ENCODE data around the gene NR2F1. TPM values are rescaled to one million over a fixed set of nuclear protein-coding genes. Genes with fewer than 3 reads are reported as not detected.

NR2F1 gene
- total RNA-seq, 1 experiment from 2014 or later = 88.4 TPM

GRCh38 chr5:93580927-93581445 lies 2.0 kb upstream of the NR2F1 start, which contains the start of gene NR2F1-AS1:
NR2F1-AS1 (minus strand) TSS chr5:93581219.
- DNase-seq (no peak), ATAC-seq (peak; percentile 0)
- Histone ChIP-seq H3K9ac (ENCODE audit: low read length) (peak within 1 kb of the TSS; percentile 89), H3K79me2 (ENCODE audit: low read length) (peaks cover 73% of the 10 kb centered on the region), H4K20me1 (ENCODE audit: low read length) (no peaks in the 10 kb centered on the region; the same call in 1 of the 2 replicates), H3F3A (ENCODE audit: low read length, unreplicated experiment) (no peaks in the 10 kb centered on the region), H3K4me3 (ENCODE audit: low read length) (peak within 1 kb of the TSS; percentile 86), H3K27ac (ENCODE audit: low read length) (peak within 1 kb of the TSS; percentile 70), H3K9me3 (ENCODE audit: low read length) (no peaks in the 10 kb centered on the region), H3K4me2 (ENCODE audit: low read length) (peak within 1 kb of the TSS; percentile 91), H3K27me3 (ENCODE audit: low read length) (no peaks in the 10 kb centered on the region), H2AFZ (ENCODE audit: low read length) (peak within 1 kb of the TSS; percentile 85), H3K36me3 (ENCODE audit: low read depth, low read length) (no peaks in the 10 kb centered on the region), H3K9me2 (replicated peaks; ENCODE audit: low read length) (no peaks in the 10 kb centered on the region), H3K4me1 (ENCODE audit: insufficient read depth, low read length) (peaks cover 21% of the 10 kb centered on the region)
- BruUV-seq (replicated peaks) = no TSS peak
- POLR2A ChIA-PET (ENCODE audit: unreplicated experiment) = interaction anchor here (0.7 kb wide), 1 partner anchor 216 kb away, joined by 3 read pairs; no protein-coding TSS in a partner anchor
- TF ChIP-seq CTCF (conservative IDR thresholded peaks at IDR 0.05; ENCODE audit: low read depth, low read length) = no peak
- TF ChIP-seq EZH2 (IDR thresholded peaks at IDR 0.05; ENCODE audit: low read length, unreplicated experiment) = no peak
- TF ChIP-seq EZH2phosphoT487 (IDR thresholded peaks at IDR 0.05; ENCODE audit: borderline replicate concordance, low read length) = no peak
- intact Hi-C loops (cut with micrococcal nuclease) = loop anchor here (1.0 to 10.0 kb wide), 9 partner anchors 64 to 896 kb away; no protein-coding TSS in a partner anchor
- CTCF ChIA-PET = no interaction called here

- Histone ChIP-seq H3K36me3 (ENCODE audit: low read depth, low read length) (0 out of 2 replicates have a peak, but pooled peaks cover 3% of the 10 kb centered on the region), H3K27ac (ENCODE audit: low read length) (peak overlapping the region; percentile 70), H3K4me1 (ENCODE audit: insufficient read depth, low read length) (peaks cover 20% of the 10 kb centered on the region), H3K9me3 (ENCODE audit: low read length) (no peaks in the 10 kb centered on the region), H3K9me2 (replicated peaks; ENCODE audit: low read length) (no peaks in the 10 kb centered on the region), H4K20me1 (ENCODE audit: low read length) (peaks cover 10% of the 10 kb centered on the region), H2AFZ (ENCODE audit: low read length) (peak overlapping the region; percentile 67), H3K4me2 (ENCODE audit: low read length) (peak overlapping the region; percentile 91), H3K4me3 (ENCODE audit: low read length) (peak overlapping the region; percentile 86), H3K9ac (ENCODE audit: low read length) (peak overlapping the region; percentile 89), H3K27me3 (ENCODE audit: low read length) (no peaks in the 10 kb centered on the region), H3K79me2 (ENCODE audit: low read length) (peaks cover 74% of the 10 kb centered on the region), H3F3A (ENCODE audit: low read length, unreplicated experiment) (no peaks in the 10 kb centered on the region)
- CTCF ChIA-PET = interaction anchor here (0.6 to 1.9 kb wide), 3 partner anchors 15 to 219 kb away, joined by 6 to 13 read pairs (median 8); no protein-coding TSS in a partner anchor
- BruUV-seq (replicated peaks) = no TSS peak
- intact Hi-C loops (cut with micrococcal nuclease) = loop anchor here (1.0 to 10.0 kb wide), 12 partner anchors 25 to 1029 kb away; no protein-coding TSS in a partner anchor
- no peak for TF ChIP-seq EZH2 (IDR thresholded peaks at IDR 0.05; ENCODE audit: low read length, unreplicated experiment)
- TF ChIP-seq CTCF (conservative IDR thresholded peaks at IDR 0.05; ENCODE audit: low read depth, low read length) = no peak
- TF ChIP-seq EZH2phosphoT487 (IDR thresholded peaks at IDR 0.05; ENCODE audit: borderline replicate concordance, low read length) = no peak
- DNase-seq = no peak
- POLR2A ChIA-PET (ENCODE audit: unreplicated experiment) = interaction anchor here (0.8 kb wide), 1 partner anchor 25 kb away, joined by 6 read pairs; no protein-coding TSS in a partner anchor
- no peak for ATAC-seq
Measured at GRCh38 chr5:93582167-93582462, 907 bp upstream of the NR2F1 start.

GRCh38 chr5:93583439-93583767 lies 381 bp downstream of the NR2F1 start:
- Histone ChIP-seq H3K27ac (ENCODE audit: low read length) (peak overlapping the region; percentile 70), H3K9me3 (ENCODE audit: low read length) (no peaks in the 10 kb centered on the region), H3K9me2 (replicated peaks; ENCODE audit: low read length) (no peaks in the 10 kb centered on the region), H3K36me3 (ENCODE audit: low read depth, low read length) (peaks cover 10% of the 10 kb centered on the region), H3K4me3 (ENCODE audit: low read length) (peak overlapping the region; percentile 86), H3K27me3 (ENCODE audit: low read length) (no peaks in the 10 kb centered on the region), H2AFZ (ENCODE audit: low read length) (peak overlapping the region; percentile 67; the same call in 1 of the 2 replicates), H3K9ac (ENCODE audit: low read length) (peak overlapping the region; percentile 75), H3K4me2 (ENCODE audit: low read length) (peak overlapping the region; percentile 91), H3K79me2 (ENCODE audit: low read length) (peaks cover 72% of the 10 kb centered on the region), H4K20me1 (ENCODE audit: low read length) (peaks cover 17% of the 10 kb centered on the region), H3K4me1 (ENCODE audit: insufficient read depth, low read length) (peaks cover 16% of the 10 kb centered on the region), H3F3A (ENCODE audit: low read length, unreplicated experiment) (no peaks in the 10 kb centered on the region)
- intact Hi-C loops (cut with micrococcal nuclease) = loop anchor here (1.0 to 10.0 kb wide), 13 partner anchors 23 to 1031 kb away; no protein-coding TSS in a partner anchor
- BruUV-seq (replicated peaks) = TSS peak; percentile 81
- ATAC-seq = no peak
- TF ChIP-seq EZH2phosphoT487 (IDR thresholded peaks at IDR 0.05; ENCODE audit: borderline replicate concordance, low read length) (no peak), CTCF (conservative IDR thresholded peaks at IDR 0.05; ENCODE audit: low read depth, low read length) (no peak), EZH2 (IDR thresholded peaks at IDR 0.05; ENCODE audit: low read length, unreplicated experiment) (no peak)
- ChIA-PET POLR2A (ENCODE audit: unreplicated experiment) (interaction anchor here (0.7 to 1.0 kb wide), 3 partner anchors 206 to 895 kb away, joined by 3 to 10 read pairs (median 4); no protein-coding TSS in a partner anchor), CTCF (interaction anchor here (0.6 to 1.9 kb wide), 9 partner anchors 24 to 1707 kb away, joined by 3 to 15 read pairs (median 4); no protein-coding TSS in a partner anchor)
- DNase-seq = peak; percentile 23
